OCI-LY1 (cell line): ENCODE data around the gene H3-3A.

Source experiments
- H2AFZ ChIP-seq: fragments of 200-600 bp; sonication (generic), shearing (Covaris generic); 2 replicates; pipeline ENCODE4 v1.6.0; 2014; ENCODE audit warnings: antibody characterized with exemption, mild to moderate bottlenecking, low read length
- H3F3A ChIP-seq: fragments of 200-600 bp; sonication (generic), shearing (Covaris generic); 2 replicates; pipeline ENCODE4 v1.6.0; 2014; ENCODE audit warnings: mild to moderate bottlenecking, antibody characterized with exemption, low read length, moderate library complexity; ENCODE audit not compliant: insufficient read depth
- H3K27ac ChIP-seq: fragments of 200-600 bp; sonication (generic); 2 replicates; pipeline ENCODE4 v1.5.1; 2014; ENCODE audit warnings: low read length, mixed run types, mild to moderate bottlenecking, low read depth; ENCODE audit not compliant: poor library complexity, severe bottlenecking
- H3K27me3 ChIP-seq: fragments of 200-600 bp; sonication (generic); 2 replicates; pipeline ENCODE4 v1.6.0; 2014; ENCODE audit warnings: antibody characterized with exemption, mild to moderate bottlenecking, low read length, moderate library complexity; ENCODE audit not compliant: insufficient read depth
- H3K36me3 ChIP-seq: fragments of 200-600 bp; sonication (generic); 2 replicates; pipeline ENCODE4 v1.6.1; 2014; ENCODE audit warnings: mild to moderate bottlenecking, antibody characterized with exemption, low read length, moderate library complexity, mixed read lengths; ENCODE audit not compliant: insufficient read depth
- H3K4me1 ChIP-seq: fragments of 200-600 bp; sonication (generic); 2 replicates; pipeline ENCODE4 v1.5.1; 2014; ENCODE audit warnings: mild to moderate bottlenecking, low read length, moderate library complexity; ENCODE audit not compliant: insufficient read depth, severe bottlenecking
- H3K4me2 ChIP-seq: fragments of 200-600 bp; sonication (generic), shearing (Covaris generic); 2 replicates; pipeline ENCODE4 v1.6.1; 2014; ENCODE audit warnings: low read length
- H3K4me3 ChIP-seq: fragments of 200-600 bp; sonication (generic); 2 replicates; pipeline ENCODE4 v1.5.1; 2014; ENCODE audit warnings: low read length, low read depth, mild to moderate bottlenecking, mixed read lengths; ENCODE audit not compliant: poor library complexity, severe bottlenecking
- H3K79me2 ChIP-seq: fragments of 200-600 bp; shearing (Covaris generic); 2 replicates; pipeline ENCODE4 v1.6.1; 2016; ENCODE audit warnings: mixed run types, low read length, mixed read lengths; ENCODE audit not compliant: insufficient read depth
- H3K9ac ChIP-seq: fragments of 200-600 bp; sonication (generic), shearing (Covaris generic); 2 replicates; pipeline ENCODE4 v1.6.1; 2014; ENCODE audit warnings: mild to moderate bottlenecking, low read length, mixed read lengths
- H3K9me2 ChIP-seq: fragments of 200-600 bp; sonication (generic), shearing (Covaris generic); 2 replicates; pipeline ENCODE4 v1.6.1; 2014; ENCODE audit warnings: low read depth, mild to moderate bottlenecking, low read length, mixed read lengths
- H3K9me3 ChIP-seq: fragments of 200-600 bp; shearing (Covaris generic); 2 replicates; pipeline ENCODE4 v1.6.1; 2014; ENCODE audit warnings: low read length, mixed read lengths
- H4K20me1 ChIP-seq: fragments of 200-600 bp; sonication (generic), shearing (Covaris generic); 2 replicates; pipeline ENCODE4 v1.6.0; 2016; ENCODE audit warnings: mild to moderate bottlenecking, low read length; ENCODE audit not compliant: insufficient read depth
- CTCF ChIP-seq: fragments of 200-600 bp; sonication (generic), shearing (Covaris generic); IDR thresholded peaks from 2 replicates; pipeline ENCODE4 v1.5.1; 2017; ENCODE audit warnings: mild to moderate bottlenecking, antibody characterized with exemption, low read length, moderate library complexity, mixed read lengths
- EZH2 ChIP-seq: fragments of 200-600 bp; sonication (generic), shearing (Covaris generic); IDR thresholded peaks from 2 replicates; pipeline ENCODE4 v1.8.0; 2017; ENCODE audit warnings: borderline replicate concordance, mixed run types, mild to moderate bottlenecking, antibody characterized with exemption, low read length, moderate library complexity, mixed read lengths

H3-3A gene

DNA sequence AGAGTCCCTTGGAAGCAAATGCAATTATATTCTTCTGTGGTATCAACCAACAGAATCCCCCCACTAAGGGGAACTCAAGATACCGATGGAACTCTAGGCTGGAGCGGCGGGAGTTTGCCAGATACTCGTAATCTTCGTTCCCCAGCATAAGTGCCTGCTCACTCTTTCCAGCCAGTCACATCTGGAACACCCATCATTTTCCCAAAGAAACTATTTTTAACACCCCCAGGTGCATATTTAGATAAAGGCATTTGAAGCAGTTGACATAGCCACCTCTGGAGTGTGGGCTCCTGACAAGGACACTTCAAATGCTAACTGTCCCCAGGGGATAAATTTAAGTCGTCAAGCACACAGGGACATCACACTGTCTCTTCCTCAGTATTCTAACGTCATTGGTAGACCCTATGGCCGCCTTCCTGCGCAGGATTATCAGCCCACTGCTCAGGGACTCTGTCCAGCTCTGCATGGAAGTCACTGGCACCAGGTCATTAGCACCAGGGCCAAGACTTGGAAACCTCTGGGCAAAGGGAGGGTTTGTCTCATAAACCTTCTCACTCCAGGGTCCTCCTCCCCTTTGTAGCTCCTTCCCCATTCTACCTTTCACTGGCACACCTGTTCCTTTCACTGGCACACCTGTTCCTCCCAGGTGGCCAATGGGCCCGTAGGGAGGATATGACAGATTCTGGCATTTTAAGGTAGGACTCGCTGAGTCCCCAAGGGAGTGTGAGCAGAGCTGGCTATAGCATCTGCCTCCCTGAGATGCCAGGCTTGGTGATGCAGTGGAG is 48.8 kb downstream of the H3-3A start:
- TF ChIP-seq EZH2: no peak
- TF ChIP-seq CTCF: no peak

DNA sequence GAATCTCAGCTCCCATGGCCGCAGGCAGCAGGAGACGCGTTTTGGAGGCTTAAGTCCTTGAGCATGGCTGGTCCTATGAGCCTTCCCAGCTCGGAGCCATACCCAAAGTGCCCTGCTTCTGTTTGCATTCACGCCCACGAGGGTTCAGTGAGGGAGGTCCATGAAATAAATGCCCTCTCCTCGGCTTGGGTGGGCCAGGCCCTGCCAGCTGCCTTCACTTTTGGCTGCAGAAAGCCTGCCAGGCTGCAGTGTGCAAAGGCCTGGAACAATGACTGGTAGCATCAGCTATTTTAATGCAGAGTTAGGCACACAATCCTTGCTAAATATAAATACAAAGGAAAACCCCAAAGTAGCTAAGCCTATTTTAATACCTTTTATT is 49.4 kb downstream of the H3-3A start:
- TF ChIP-seq EZH2 (no peak), CTCF (no peak)
- H3K4me2 ChIP-seq: no peak overlapping the region
- H3K9me2 ChIP-seq: no peaks in the 10 kb centered on the region
- no peaks in the 10 kb centered on the region for H4K20me1 ChIP-seq
- H3K4me3 ChIP-seq: no peak overlapping the region
- H3K36me3 ChIP-seq: no peaks in the 10 kb centered on the region
- no peak overlapping the region for H3K27ac ChIP-seq
- no peak overlapping the region for H2AFZ ChIP-seq
- peaks cover 13% of the 10 kb centered on the region for H3K4me1 ChIP-seq
- H3K27me3 ChIP-seq: no peaks in the 10 kb centered on the region; the same call in 1 of the 2 replicates
- H3K9ac ChIP-seq: no peak overlapping the region
- H3K79me2 ChIP-seq: no peaks in the 10 kb centered on the region
- no peaks in the 10 kb centered on the region for H3K9me3 ChIP-seq
- H3F3A ChIP-seq: no peaks in the 10 kb centered on the region

More for the DNA sequence above, 48.8 kb downstream of the H3-3A start:
- Histone ChIP-seq H3K9me3 (no peaks in the 10 kb centered on the region), H3F3A (no peaks in the 10 kb centered on the region), H3K4me2 (peak overlapping the region; percentile 96), H3K9me2 (no peaks in the 10 kb centered on the region), H3K27me3 (no peaks in the 10 kb centered on the region; the same call in 1 of the 2 replicates), H3K9ac (peak overlapping the region; percentile 65), H3K4me3 (peak overlapping the region; percentile 65), H4K20me1 (no peaks in the 10 kb centered on the region), H3K27ac (no peak overlapping the region), H3K36me3 (no peaks in the 10 kb centered on the region), H3K4me1 (peaks cover 13% of the 10 kb centered on the region), H3K79me2 (no peaks in the 10 kb centered on the region), H2AFZ (no peak overlapping the region)

- Histone ChIP-seq H3K9me2 (no peaks in the 10 kb centered on the region), H3K4me2 (no peak overlapping the region), H3K79me2 (no peaks in the 10 kb centered on the region), H3K4me3 (no peak overlapping the region), H3K36me3 (no peaks in the 10 kb centered on the region), H4K20me1 (no peaks in the 10 kb centered on the region), H3K4me1 (peaks cover 13% of the 10 kb centered on the region), H3K9me3 (no peaks in the 10 kb centered on the region), H3K9ac (no peak overlapping the region), H3K27ac (no peak overlapping the region), H2AFZ (no peak overlapping the region), H3F3A (no peaks in the 10 kb centered on the region), H3K27me3 (no peaks in the 10 kb centered on the region; the same call in 1 of the 2 replicates)
- TF ChIP-seq EZH2 (no peak), CTCF (no peak)
Measured at GRCh38 chr1:226112626-226113025, 50.1 kb downstream of the H3-3A start.
